ENCODE measurements around the gene TGFBR2. TPM values are rescaled to one million over a fixed set of nuclear protein-coding genes. Genes with fewer than 3 reads are reported as not detected.

Gene TGFBR2
- total and polyA plus RNA-seq, 4 donors: 13.9 to 61.2 (median 33.7) TPM

GRCh38 chr3:30670292-30670691, 63.9 kb downstream of the TGFBR2 start:
- Histone ChIP-seq H3K36me3 (ENCODE audit: control insufficient read depth in 4 of 4, insufficient read depth in 3 of 4, low read depth in 1 of 4, low read length in 3 of 4) (peaks cover 2 to 31% (median 17%) of the 10 kb centered on the region in 4 donors), H3K27me3 (ENCODE audit: control insufficient read depth in 4 of 4, insufficient read depth in 4 of 4, low read length in 3 of 4) (no peaks in the 10 kb centered on the region), H3K9ac (ENCODE audit: low read depth in 1 of 2, low read length in 2 of 2) (no peak overlapping the region), H3K9me3 (ENCODE audit: control insufficient read depth in 4 of 4, low read length in 3 of 4) (no peaks in the 10 kb centered on the region), H3K27ac (ENCODE audit: low read depth in 1 of 2, low read length in 2 of 2) (no peak overlapping the region), H3K4me1 (ENCODE audit: control insufficient read depth in 4 of 4, insufficient read depth in 4 of 4, low read length in 3 of 4) (peaks cover 0 to 3% (median 0%) of the 10 kb centered on the region in 4 donors), H3K4me3 (ENCODE audit: low read depth in 1 of 3, low read length in 3 of 3) (no peak overlapping the region)
- no peak for DNase-seq (ENCODE audit: low spot score)
- TF ChIP-seq JUND (IDR thresholded peaks at IDR 0.05) (no peak), RAD21 (IDR thresholded peaks at IDR 0.05) (no peak), RXRA (IDR thresholded peaks at IDR 0.05) (no peak), FOXA2 (IDR thresholded peaks at IDR 0.05) (no peak), NR2F2 (IDR thresholded peaks at IDR 0.05) (no peak), YY1 (IDR thresholded peaks at IDR 0.05) (no peak), SP1 (IDR thresholded peaks at IDR 0.05) (no peak), ZBTB33 (IDR thresholded peaks at IDR 0.05) (no peak), HNF4G (IDR thresholded peaks at IDR 0.05) (no peak), MAX (IDR thresholded peaks at IDR 0.05) (no peak), EGR1 (IDR thresholded peaks at IDR 0.05; ENCODE audit: low read depth in 2 of 2) (no peak), REST (IDR thresholded peaks at IDR 0.05) (no peak), GABPA (IDR thresholded peaks at IDR 0.05 in 1 of 2, conservative IDR thresholded peaks at IDR 0.05 in 1 of 2) (no peak), ATF3 (IDR thresholded peaks at IDR 0.05) (no peak), HNF4A (conservative IDR thresholded peaks at IDR 0.05) (no peak)

GRCh38 chr3:30671527-30672286, 65.3 kb downstream of the TGFBR2 start:
- no peak overlapping the region for H3K4me3 ChIP-seq (ENCODE audit: low read depth in 1 of 3, low read length in 3 of 3)
- 98% methylated on average over 20 of the region's 20 CpGs for WGBS
- no peaks in the 10 kb centered on the region for H3K4me1 ChIP-seq (ENCODE audit: control insufficient read depth in 4 of 4, insufficient read depth in 4 of 4, low read length in 3 of 4)
- H3K9me3 ChIP-seq (ENCODE audit: control insufficient read depth in 4 of 4, low read length in 3 of 4): no peaks in the 10 kb centered on the region
- H3K9ac ChIP-seq (ENCODE audit: low read depth in 1 of 2, low read length in 2 of 2): no peak overlapping the region
- no peaks in the 10 kb centered on the region for H3K27me3 ChIP-seq (ENCODE audit: control insufficient read depth in 4 of 4, insufficient read depth in 4 of 4, low read length in 3 of 4)
- DNase-seq (ENCODE audit: low spot score): no peak
- H3K27ac ChIP-seq (ENCODE audit: low read depth in 1 of 2, low read length in 2 of 2): no peak overlapping the region
- peaks cover 4 to 42% (median 20%) of the 10 kb centered on the region in 4 donors for H3K36me3 ChIP-seq (ENCODE audit: control insufficient read depth in 4 of 4, insufficient read depth in 3 of 4, low read depth in 1 of 4, low read length in 3 of 4)
- TF ChIP-seq REST (IDR thresholded peaks at IDR 0.05): no peak
- TF ChIP-seq CTCF (IDR thresholded peaks at IDR 0.05; ENCODE audit: low read depth, low read length, missing input control): no peak
- no peak for TF ChIP-seq NR2F2 (IDR thresholded peaks at IDR 0.05)
- TF ChIP-seq HNF4G (IDR thresholded peaks at IDR 0.05): no peak
- no peak for TF ChIP-seq RAD21 (IDR thresholded peaks at IDR 0.05)
- no peak for TF ChIP-seq ZBTB33 (IDR thresholded peaks at IDR 0.05)
- no peak for TF ChIP-seq GABPA (IDR thresholded peaks at IDR 0.05 in 1 of 2, conservative IDR thresholded peaks at IDR 0.05 in 1 of 2)
- no peak for TF ChIP-seq YY1 (IDR thresholded peaks at IDR 0.05)
- no peak for TF ChIP-seq EGR1 (IDR thresholded peaks at IDR 0.05; ENCODE audit: low read depth in 2 of 2)
- no peak for TF ChIP-seq JUND (IDR thresholded peaks at IDR 0.05)
